K562 (cell line): ENCODE results near the gene HOXA5. TPM values are rescaled to one million over a fixed set of nuclear protein-coding genes. Genes with fewer than 3 reads are reported as not detected.

Experiments
- ATAC-seq: fragments of 200-7000 bp; cut with Tn5 transposase; 3 replicates; pipeline ENCODE4 v1.9.1; 2020; ENCODE audit warnings: moderate library complexity
- BruUV-seq: library from RNA; stranded (reverse); fragments of 400-500 nt; replicated peaks from 2 replicates; lab custom pipeline; 2021; lab: Mats Ljungman, UMichigan
- CTCF ChIA-PET: fragments of 300-600 bp; formaldehyde crosslinking; extraction: SDS; loops from one replicate; lab custom pipeline; 2021; ENCODE audit warnings: low intra/inter-chr PET ratio; lab: Yijun Ruan, JAX
- POLR2A ChIA-PET: fragments of 300-600, 350-650 bp; sonication (Branson Sonifier 250); formaldehyde crosslinking; extraction: SDS; loops from one replicate; lab custom pipeline; 2021; ENCODE audit warnings: antibody characterized with exemption, inconsistent platforms; lab: Yijun Ruan, JAX
- DNase-seq, 4 experiments: peaks; one replicate each; pipeline versions ENCODE4 v3.0.0 to v3.0.0-alpha.2; 2011 to 2018; ENCODE audit warnings: low spot score in 3 of 4, mixed read lengths in 3 of 4; ENCODE audit errors: extremely low read depth in 1 of 4
- FAIRE-seq: peaks from 2 replicates; lab custom pipeline; 2011; peaks lifted over from hg19 to GRCh38; lab: Jason Lieb, UNC
- H2AFZ ChIP-seq: 2 replicates; pipeline ENCODE4 v1.6.0; 2011; ENCODE audit warnings: low read depth, low read length, control low read depth, inconsistent platforms
- H3K27ac ChIP-seq: fragments of 200-600 bp; 3 replicates; pipeline ENCODE4 v1.8.0; 2011; ENCODE audit warnings: low read depth, mild to moderate bottlenecking, control low read depth, inconsistent platforms, low read length, moderate library complexity, mixed read lengths; ENCODE audit errors: extremely low read depth
- H3K27me3 ChIP-seq, 2 experiments: fragments of 300-600 bp in 1 of 2; 2 replicates in 1 of 2; 3 replicates in 1 of 2; pipeline versions ENCODE4 v1.6.0 to v1.8.0; 2011; ENCODE audit warnings: inconsistent platforms in 2 of 2, low read length in 2 of 2, mild to moderate bottlenecking in 1 of 2, mixed read lengths in 1 of 2, moderate library complexity in 1 of 2; ENCODE audit not compliant: control insufficient read depth in 2 of 2, insufficient read depth in 2 of 2
- H3K36me3 ChIP-seq: fragments of 300-600 bp; 3 replicates; pipeline ENCODE4 v1.8.0; 2011; ENCODE audit warnings: mild to moderate bottlenecking, low read length, inconsistent platforms; ENCODE audit not compliant: control insufficient read depth, insufficient read depth
- H3K4me1 ChIP-seq, 2 experiments: fragments of 200-600 bp in 1 of 2; replicated peaks in 1 of 2; 2 replicates in 1 of 2; 3 replicates in 1 of 2; pipeline versions ENCODE4 v1.5.1 to v1.8.0; 2011; ENCODE audit warnings: inconsistent platforms in 2 of 2, low read length in 2 of 2, mild to moderate bottlenecking in 1 of 2, mixed read lengths in 1 of 2, moderate library complexity in 1 of 2; ENCODE audit not compliant: control insufficient read depth in 2 of 2, insufficient read depth in 2 of 2
- H3K4me2 ChIP-seq: 2 replicates; pipeline ENCODE4 v1.6.1; 2011; ENCODE audit warnings: low read length, control low read depth, inconsistent platforms, mixed read lengths; ENCODE audit not compliant: insufficient read depth
- H3K4me3 ChIP-seq: fragments of 200-600 bp; sonication (generic), shearing (Covaris generic); 2 replicates; pipeline ENCODE4 v1.5.1; 2016; ENCODE audit warnings: control low read depth, inconsistent platforms
- H3K79me2 ChIP-seq: fragments of 200-600 bp; 3 replicates; pipeline ENCODE4 v1.8.0; 2011; ENCODE audit warnings: low read length, inconsistent platforms; ENCODE audit not compliant: control insufficient read depth, insufficient read depth
- H3K9ac ChIP-seq, 2 experiments: 2 replicates each; pipeline versions ENCODE4 v1.6.0 to v1.6.1; 2011; ENCODE audit warnings: low read depth in 2 of 2, low read length in 2 of 2, control low read depth in 1 of 2, inconsistent platforms in 1 of 2, mild to moderate bottlenecking in 1 of 2, mixed read lengths in 1 of 2; ENCODE audit not compliant: insufficient read depth in 1 of 2
- H3K9me1 ChIP-seq: one replicate; pipeline ENCODE4 v1.6.0; 2011; ENCODE audit warnings: inconsistent platforms, mild to moderate bottlenecking, low read length, moderate library complexity; ENCODE audit not compliant: control insufficient read depth, insufficient read depth
- H3K9me3 ChIP-seq: replicated peaks from 2 replicates; pipeline ENCODE4 v1.5.1; 2011; ENCODE audit warnings: low read depth, low read length, inconsistent platforms; ENCODE audit not compliant: control insufficient read depth, insufficient read depth
- H4K20me1 ChIP-seq: replicated peaks from 2 replicates; pipeline ENCODE4 v1.6.1; 2011; ENCODE audit warnings: low read length, inconsistent platforms, mixed read lengths; ENCODE audit not compliant: control insufficient read depth, insufficient read depth
- ATF1 ChIP-seq, 2 experiments: fragments of 450-650 bp in 1 of 2; IDR thresholded peaks; 2 replicates each; pipeline ENCODE4 v1.6.1; 2016; ENCODE audit warnings: missing compliant biosample characterization in 1 of 2, missing genetic modification characterization in 1 of 2
- CBFA2T2 ChIP-seq: fragments of 450-650 bp; conservative IDR thresholded peaks from 2 replicates; pipeline ENCODE4 v1.6.1; 2017; ENCODE audit warnings: mild to moderate bottlenecking
- CEBPG ChIP-seq, 3 experiments: fragments of 200-800 bp in 1 of 3; sonication (Bioruptor generic) in 1 of 3; sonication (generic) in 1 of 3; formaldehyde crosslinking in 1 of 3; IDR thresholded peaks in 2 of 3; conservative IDR thresholded peaks in 1 of 3; 2 replicates each; pipeline versions ENCODE4 v1.6.1 to v1.8.0; 2016 to 2022; ENCODE audit warnings: missing compliant biosample characterization in 2 of 3, missing genetic modification characterization in 2 of 3, mild to moderate bottlenecking in 1 of 3, missing genetic modification reagents in 1 of 3
- CREBBP ChIP-seq: IDR thresholded peaks from one replicate; pipeline ENCODE4 v1.6.1; 2012; ENCODE audit warnings: low read depth, mild to moderate bottlenecking, control low read depth, inconsistent platforms, low read length
- DACH1 ChIP-seq: fragments of 450-650 bp; IDR thresholded peaks from 2 replicates; pipeline ENCODE4 v1.6.1; 2018; ENCODE audit not compliant: partially characterized antibody
- E2F5 ChIP-seq: sonication (generic); formaldehyde crosslinking; IDR thresholded peaks from 2 replicates; pipeline ENCODE4 v1.8.0; 2022; ENCODE audit warnings: mild to moderate bottlenecking, missing genetic modification reagents
- ETV6 ChIP-seq, 3 experiments: fragments of 150-350 bp in 1 of 3; sonication (generic) in 1 of 3; formaldehyde crosslinking in 1 of 3; IDR thresholded peaks; 2 replicates each; pipeline versions ENCODE4 v1.6.1 to v1.8.0; 2014 to 2022; ENCODE audit warnings: borderline replicate concordance in 2 of 3, low read depth in 2 of 3, antibody characterized with exemption in 1 of 3, low read length in 1 of 3, mild to moderate bottlenecking in 1 of 3, missing genetic modification reagents in 1 of 3
- FOXP1 ChIP-seq: sonication (generic); formaldehyde crosslinking; IDR thresholded peaks from 2 replicates; pipeline ENCODE4 v1.8.0; 2022; ENCODE audit warnings: mild to moderate bottlenecking, missing genetic modification reagents
- KDM1A ChIP-seq, 2 experiments: fragments of 450-650 bp; IDR thresholded peaks; 2 replicates each; pipeline ENCODE4 v1.6.1; 2016; ENCODE audit warnings: mild to moderate bottlenecking in 2 of 2
- MYNN ChIP-seq, 2 experiments: sonication (generic); formaldehyde crosslinking in 1 of 2; IDR thresholded peaks; 2 replicates each; pipeline versions ENCODE4 v1.5.0 to v1.6.1; 2016 to 2020; ENCODE audit warnings: antibody characterized with exemption in 1 of 2, missing genetic modification reagents in 1 of 2
- PHB2 ChIP-seq: fragments of 450-650 bp; IDR thresholded peaks from 2 replicates; pipeline ENCODE4 v1.6.1; 2017; ENCODE audit warnings: low read depth
- PHTF2 ChIP-seq: fragments of 250-450 bp; sonication (Bioruptor Pico); IDR thresholded peaks from 2 replicates; pipeline ENCODE4 v1.5.0; 2021; ENCODE audit warnings: mild to moderate bottlenecking
- RAD51 ChIP-seq: fragments of 450-650 bp; IDR thresholded peaks from 2 replicates; pipeline ENCODE4 v1.7.1; 2016; ENCODE audit warnings: low read depth, mild to moderate bottlenecking, borderline replicate concordance
- TCF15 ChIP-seq: fragments of 250-450 bp; sonication (Bioruptor Pico); IDR thresholded peaks from 2 replicates; pipeline ENCODE4 v1.8.0; 2022; ENCODE audit warnings: moderate library complexity, mild to moderate bottlenecking, inconsistent platforms
- TOE1 ChIP-seq, 2 experiments: fragments of 450-650 bp in 1 of 2; sonication (generic) in 1 of 2; formaldehyde crosslinking in 1 of 2; IDR thresholded peaks; 2 replicates each; pipeline versions ENCODE4 v1.7.1 to v1.8.0; 2016 to 2022; ENCODE audit warnings: borderline replicate concordance in 2 of 2, mild to moderate bottlenecking in 2 of 2, antibody characterized with exemption in 1 of 2, inconsistent platforms in 1 of 2, low read depth in 1 of 2, missing genetic modification reagents in 1 of 2, moderate library complexity in 1 of 2
- ZNF253 ChIP-seq: fragments of 250-450 bp; sonication (Bioruptor Pico); conservative IDR thresholded peaks from 2 replicates; pipeline ENCODE4 v1.6.1; 2021; ENCODE audit warnings: mild to moderate bottlenecking
- ZNF436 ChIP-seq: fragments of 250-450, 450-650 bp; sonication (Bioruptor Pico); formaldehyde crosslinking; IDR thresholded peaks from 2 replicates; pipeline ENCODE4 v1.7.0; 2020; ENCODE audit warnings: mild to moderate bottlenecking
- ZNF778 ChIP-seq: fragments of 450-650 bp; formaldehyde crosslinking; IDR thresholded peaks from 2 replicates; pipeline ENCODE4 v1.4.0; 2020; ENCODE audit warnings: mild to moderate bottlenecking, moderate library complexity
- WGBS: fragments of 100-300 bp; shearing (Covaris generic); methylation state at CpG from one replicate; pipeline ENCODE4 v1.1.6; 2016; ENCODE audit warnings: low coverage, mixed read lengths; ENCODE audit not compliant: insufficient coverage; ENCODE audit errors: missing lambda C conversion rate; 5-methylcytosine and 5-hydroxymethylcytosine counted together
- in situ Hi-C: fragments of 300-500 bp; cut with MboI; formaldehyde crosslinking; loops from 4 replicates; pipeline ENCODE4 v1.15.0; 2018; ENCODE audit warnings: inconsistent platforms, mixed read lengths
- intact Hi-C: fragments of 100-400 bp; cut with micrococcal nuclease; formaldehyde crosslinking; loops from 2 replicates; pipeline ENCODE4 v1.14.2; 2022
- polyA plus RNA-seq, 8 experiments: library from polyadenylated mRNA; depleted of rRNA in 4 of 8; stranded (reverse) in 5 of 8; unstranded in 3 of 8; fragments of >200 nt; fragmentation: Nextera tagmentation in 2 of 8; fragmentation: Illumina TruSeq in 1 of 8; extraction: Ambion mirVana in 2 of 8; extraction: Trizol in 1 of 8; gene quantifications; 2 replicates each; pipeline versions ENCODE4 v1.2.1 to v1.2.3, GENCODE V29; 2011 to 2014; ENCODE audit warnings: inconsistent platforms in 1 of 8, missing spikeins in 1 of 8
- total RNA-seq, 7 experiments: library from RNA; depleted of rRNA in 6 of 7; stranded (reverse); fragments of >200 nt in 6 of 7; fragmentation: Illumina TruSeq in 2 of 7; extraction: Trizol in 2 of 7; gene quantifications; 2 replicates each; pipeline versions ENCODE4 v1.2.1 to v1.2.3, GENCODE V29; 2011 to 2021; ENCODE audit warnings: low replicate concordance in 1 of 7

HOXA5 gene
- total and polyA plus RNA-seq, 9 of the 15 experiments (the other 6 are each of a cell fraction or from before 2014, with no cell fraction given), result 0.13 TPM; not detected in 8

- TF ChIP-seq DACH1 (no peak), TOE1 (IDR thresholded peaks at IDR 0.05; ENCODE audit: borderline replicate concordance) (0 out of 2 replicates have a peak, but pooled peaks have one; percentile 20), TOE1 (CRISPR knock-in tag; IDR thresholded peaks at IDR 0.05; ENCODE audit: borderline replicate concordance, low read depth) (no peak), RAD51 (peak; percentile 68; the same call in 1 of the 2 replicates), CBFA2T2 (peak; percentile 36), ZNF436 (CRISPR knock-in tag) (no peak)
- TF ChIP-seq, all 486 proteins: peak for 4
Observed at GRCh38 chr7:27124096-27124901, 19.2 kb downstream of the HOXA5 start (continued).

- H3K79me2 ChIP-seq, result no peaks in the 10 kb centered on the region
- 15% methylated on average over 20 of the region's 26 CpGs for WGBS
- BruUV-seq, result no TSS peak
- CTCF ChIA-PET, result no interaction called here
- FAIRE-seq, result no peak
- intact Hi-C loops, result no loop called here
- no peak overlapping the region for H3K4me3 ChIP-seq
- no peaks in the 10 kb centered on the region for H3K9me3 ChIP-seq
- no peak overlapping the region for H3K27ac ChIP-seq
- no peaks in the 10 kb centered on the region for H3K36me3 ChIP-seq
- no peak for ATAC-seq
- in situ Hi-C loops, result no loop called here
- H3K9ac ChIP-seq, result no peak overlapping the region
- no peak for DNase-seq
- POLR2A ChIA-PET, result no interaction called here
- H2AFZ ChIP-seq, result no peak overlapping the region
- no peaks in the 10 kb centered on the region for H3K4me1 ChIP-seq
- H3K27me3 ChIP-seq, result peaks cover 28 to 57% of the 10 kb centered on the region in 2 experiments; a peak in 4 of 5 replicates
- H3K9me1 ChIP-seq, result no peaks in the 10 kb centered on the region
- no peak overlapping the region for H3K4me2 ChIP-seq
- no peaks in the 10 kb centered on the region; the same call in none of the 2 replicates for H4K20me1 ChIP-seq
- TF ChIP-seq CREBBP (no peak), ETV6 (IDR thresholded peaks at IDR 0.05; ENCODE audit: borderline replicate concordance in 1 of 2, low read depth in 2 of 2, low read length in 1 of 2) (no peak), ETV6 (CRISPR knock-in tag; IDR thresholded peaks at IDR 0.05; ENCODE audit: borderline replicate concordance) (no peak), TCF15 (CRISPR knock-in tag) (no peak), FOXP1 (CRISPR knock-in tag) (no peak), CEBPG (CRISPR knock-in tag; IDR thresholded peaks at IDR 0.05) (no peak), CEBPG (tag; conservative IDR thresholded peaks at IDR 0.05 in 1 of 2, IDR thresholded peaks at IDR 0.05 in 1 of 2) (no peak), PHB2 (no peak), KDM1A (IDR thresholded peaks at IDR 0.05) (no peak), PHTF2 (CRISPR knock-in tag) (no peak), ZNF253 (CRISPR knock-in tag) (no peak), ZNF778 (CRISPR knock-in tag) (no peak), E2F5 (CRISPR knock-in tag) (no peak), ATF1 (CRISPR knock-in tag; IDR thresholded peaks at IDR 0.05) (no peak), ATF1 (tag; IDR thresholded peaks at IDR 0.05) (no peak), MYNN (IDR thresholded peaks at IDR 0.05) (no peak), MYNN (CRISPR knock-in tag; IDR thresholded peaks at IDR 0.05) (no peak)
Observed at GRCh38 chr7:27123477-27124053, 19.9 kb downstream of the HOXA5 start.
